BE2C (cell line): ENCODE data around the gene CLUH.
"Not testable (repeated sequence)": the region's sequence is repeated elsewhere in the genome, so short reads cannot be mapped to it uniquely, and the experiment has no call there.

ENCODE experiments used
- DNase-seq: peaks from one replicate; pipeline ENCODE4 v3.0.0-alpha.2; 2020
- H3K27me3 ChIP-seq: fragments of 250-450 bp; sonication (Bioruptor Pico); 2 replicates; pipeline ENCODE4 v1.5.1; 2020; ENCODE audit warnings: mild to moderate bottlenecking
- H3K36me3 ChIP-seq: fragments of 250-450 bp; sonication (Bioruptor Pico); 2 replicates; pipeline ENCODE4 v1.5.1; 2020; ENCODE audit warnings: mild to moderate bottlenecking
- H3K4me1 ChIP-seq: fragments of 250-450 bp; sonication (Bioruptor Pico); 2 replicates; pipeline ENCODE4 v1.5.1; 2020
- H3K4me3 ChIP-seq: 2 replicates; pipeline ENCODE4 v1.5.1; 2011; ENCODE audit warnings: low read depth, low read length
- H3K9me3 ChIP-seq: fragments of 250-450 bp; sonication (Bioruptor Pico); 2 replicates; pipeline ENCODE4 v1.5.1; 2020
- CTCF ChIP-seq: IDR thresholded peaks from 2 replicates; pipeline ENCODE4 v1.5.1; 2012; ENCODE audit warnings: mild to moderate bottlenecking, low read depth, low read length

The CLUH gene

GRCh38 chr17:2672026-2672425 lies 39.5 kb downstream of the CLUH start:
- DNase-seq = no peak
- Histone ChIP-seq H3K4me1 (no peaks in the 10 kb centered on the region), H3K9me3 (no peaks in the 10 kb centered on the region), H3K36me3 (peaks cover 52% of the 10 kb centered on the region), H3K27me3 (no peaks in the 10 kb centered on the region), H3K4me3 (no peak overlapping the region)
- no peak for TF ChIP-seq CTCF

- H3K9me3 ChIP-seq, H3K36me3 ChIP-seq, H3K4me3 ChIP-seq, H3K4me1 ChIP-seq, DNase-seq, H3K27me3 ChIP-seq: not testable (repeated sequence)
Observed at GRCh38 chr17:2660410-2660809, 51.2 kb downstream of the CLUH start.

GRCh38 chr17:2659337-2659736 lies 52.2 kb downstream of the CLUH start:
- not testable (repeated sequence) for DNase-seq, H3K27me3 ChIP-seq, H3K4me1 ChIP-seq, H3K4me3 ChIP-seq, H3K9me3 ChIP-seq, H3K36me3 ChIP-seq

- Histone ChIP-seq H3K9me3 (no peaks in the 10 kb centered on the region), H3K36me3 (no peaks in the 10 kb centered on the region), H3K4me3 (no peak overlapping the region), H3K27me3 (no peaks in the 10 kb centered on the region), H3K4me1 (no peaks in the 10 kb centered on the region)
- DNase-seq = no peak
- TF ChIP-seq CTCF = no peak
Observed at GRCh38 chr17:2656283-2656682, 55.3 kb downstream of the CLUH start.

GRCh38 chr17:2655546-2655945 lies 56.0 kb downstream of the CLUH start:
- Histone ChIP-seq H3K4me3 (no peak overlapping the region), H3K9me3 (no peaks in the 10 kb centered on the region), H3K36me3 (no peaks in the 10 kb centered on the region; the same call in 1 of the 2 replicates), H3K4me1 (no peaks in the 10 kb centered on the region), H3K27me3 (no peaks in the 10 kb centered on the region)
- no peak for DNase-seq
- no peak for TF ChIP-seq CTCF

- not testable (repeated sequence) for H3K4me1 ChIP-seq, DNase-seq, H3K27me3 ChIP-seq, H3K4me3 ChIP-seq, H3K36me3 ChIP-seq, H3K9me3 ChIP-seq
Observed at GRCh38 chr17:2652911-2653310, 58.7 kb downstream of the CLUH start.

GRCh38 chr17:2649191-2649590 lies 62.4 kb downstream of the CLUH start:
- no peak for DNase-seq
- Histone ChIP-seq H3K9me3 (no peaks in the 10 kb centered on the region), H3K36me3 (no peaks in the 10 kb centered on the region; the same call in 1 of the 2 replicates), H3K27me3 (no peaks in the 10 kb centered on the region), H3K4me1 (no peaks in the 10 kb centered on the region), H3K4me3 (no peak overlapping the region)
- TF ChIP-seq CTCF = no peak

GRCh38 chr17:2647957-2648356 lies 63.6 kb downstream of the CLUH start:
- TF ChIP-seq CTCF = no peak
- no peak overlapping the region for H3K4me3 ChIP-seq
- H3K36me3 ChIP-seq = no peaks in the 10 kb centered on the region; the same call in 1 of the 2 replicates
- H3K4me1 ChIP-seq = no peaks in the 10 kb centered on the region
- DNase-seq = no peak
- no peaks in the 10 kb centered on the region for H3K27me3 ChIP-seq
- H3K9me3 ChIP-seq = no peaks in the 10 kb centered on the region
